C4-2B (cell line): ENCODE results near the gene SLCO3A1.

Experiments used
- CTCF ChIP-seq: fragments of 450-650 bp; conservative IDR thresholded peaks from 2 replicates; pipeline ENCODE4 v1.5.1; 2017; ENCODE audit warnings: mild to moderate bottlenecking
- ZFX ChIP-seq: fragments of 450-650 bp; IDR thresholded peaks from 2 replicates; pipeline ENCODE4 v1.6.1; 2017

GRCh38 chr15:91874992-91875660, 21.6 kb downstream of the SLCO3A1 start:
- TF ChIP-seq CTCF = no peak
- no peak for TF ChIP-seq ZFX
